K562 (cell line): ENCODE measurements around the gene SNCA. TPM values are rescaled to one million over a fixed set of nuclear protein-coding genes. Genes with fewer than 3 reads are reported as not detected.

Experiments
- BCOR ChIP-seq: fragments of 450-650 bp; IDR thresholded peaks from 2 replicates; pipeline ENCODE4 v1.6.1; 2016
- UBTF ChIP-seq, 2 experiments: IDR thresholded peaks; 2 replicates each; pipeline ENCODE4 v1.6.1; 2012; ENCODE audit warnings: improper control_type of control experiment in 2 of 2, low read depth in 2 of 2, low read length in 2 of 2, borderline replicate concordance in 1 of 2
- polyA plus RNA-seq, 8 experiments: library from polyadenylated mRNA; depleted of rRNA in 4 of 8; stranded (reverse) in 5 of 8; unstranded in 3 of 8; fragments of >200 nt; fragmentation: Nextera tagmentation in 2 of 8; fragmentation: Illumina TruSeq in 1 of 8; extraction: Ambion mirVana in 2 of 8; extraction: Trizol in 1 of 8; gene quantifications; 2 replicates each; pipeline versions ENCODE4 v1.2.1 to v1.2.3, GENCODE V29; 2011 to 2014; ENCODE audit warnings: inconsistent platforms in 1 of 8, missing spikeins in 1 of 8
- total RNA-seq, 7 experiments: library from RNA; depleted of rRNA in 6 of 7; stranded (reverse); fragments of >200 nt in 6 of 7; fragmentation: Illumina TruSeq in 2 of 7; extraction: Trizol in 2 of 7; gene quantifications; 2 replicates each; pipeline versions ENCODE4 v1.2.1 to v1.2.3, GENCODE V29; 2011 to 2021; ENCODE audit warnings: low replicate concordance in 1 of 7
- TF ChIP-seq, protein P1 (sequence below): sonication (generic); formaldehyde crosslinking; IDR thresholded peaks from 2 replicates; pipeline ENCODE4 v1.8.0; 2023; ENCODE audit warnings: missing genetic modification reagents, mild to moderate bottlenecking, borderline replicate concordance

The SNCA gene
- total and polyA plus RNA-seq, 9 of the 15 experiments (the other 6 are each of a cell fraction or from before 2014, with no cell fraction given) = 1.7 to 12.6 (median 3.6) TPM

GRCh38 chr4:89712141-89712540 lies 124.8 kb downstream of the SNCA start (continued):
- TF ChIP-seq, protein P1, sequence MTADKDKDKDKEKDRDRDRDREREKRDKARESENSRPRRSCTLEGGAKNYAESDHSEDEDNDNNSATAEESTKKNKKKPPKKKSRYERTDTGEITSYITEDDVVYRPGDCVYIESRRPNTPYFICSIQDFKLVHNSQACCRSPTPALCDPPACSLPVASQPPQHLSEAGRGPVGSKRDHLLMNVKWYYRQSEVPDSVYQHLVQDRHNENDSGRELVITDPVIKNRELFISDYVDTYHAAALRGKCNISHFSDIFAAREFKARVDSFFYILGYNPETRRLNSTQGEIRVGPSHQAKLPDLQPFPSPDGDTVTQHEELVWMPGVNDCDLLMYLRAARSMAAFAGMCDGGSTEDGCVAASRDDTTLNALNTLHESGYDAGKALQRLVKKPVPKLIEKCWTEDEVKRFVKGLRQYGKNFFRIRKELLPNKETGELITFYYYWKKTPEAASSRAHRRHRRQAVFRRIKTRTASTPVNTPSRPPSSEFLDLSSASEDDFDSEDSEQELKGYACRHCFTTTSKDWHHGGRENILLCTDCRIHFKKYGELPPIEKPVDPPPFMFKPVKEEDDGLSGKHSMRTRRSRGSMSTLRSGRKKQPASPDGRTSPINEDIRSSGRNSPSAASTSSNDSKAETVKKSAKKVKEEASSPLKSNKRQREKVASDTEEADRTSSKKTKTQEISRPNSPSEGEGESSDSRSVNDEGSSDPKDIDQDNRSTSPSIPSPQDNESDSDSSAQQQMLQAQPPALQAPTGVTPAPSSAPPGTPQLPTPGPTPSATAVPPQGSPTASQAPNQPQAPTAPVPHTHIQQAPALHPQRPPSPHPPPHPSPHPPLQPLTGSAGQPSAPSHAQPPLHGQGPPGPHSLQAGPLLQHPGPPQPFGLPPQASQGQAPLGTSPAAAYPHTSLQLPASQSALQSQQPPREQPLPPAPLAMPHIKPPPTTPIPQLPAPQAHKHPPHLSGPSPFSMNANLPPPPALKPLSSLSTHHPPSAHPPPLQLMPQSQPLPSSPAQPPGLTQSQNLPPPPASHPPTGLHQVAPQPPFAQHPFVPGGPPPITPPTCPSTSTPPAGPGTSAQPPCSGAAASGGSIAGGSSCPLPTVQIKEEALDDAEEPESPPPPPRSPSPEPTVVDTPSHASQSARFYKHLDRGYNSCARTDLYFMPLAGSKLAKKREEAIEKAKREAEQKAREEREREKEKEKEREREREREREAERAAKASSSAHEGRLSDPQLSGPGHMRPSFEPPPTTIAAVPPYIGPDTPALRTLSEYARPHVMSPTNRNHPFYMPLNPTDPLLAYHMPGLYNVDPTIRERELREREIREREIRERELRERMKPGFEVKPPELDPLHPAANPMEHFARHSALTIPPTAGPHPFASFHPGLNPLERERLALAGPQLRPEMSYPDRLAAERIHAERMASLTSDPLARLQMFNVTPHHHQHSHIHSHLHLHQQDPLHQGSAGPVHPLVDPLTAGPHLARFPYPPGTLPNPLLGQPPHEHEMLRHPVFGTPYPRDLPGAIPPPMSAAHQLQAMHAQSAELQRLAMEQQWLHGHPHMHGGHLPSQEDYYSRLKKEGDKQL (CRISPR knock-in tag) = no peak
- TF ChIP-seq UBTF (IDR thresholded peaks at IDR 0.05; ENCODE audit: borderline replicate concordance in 1 of 2, low read depth in 2 of 2, low read length in 2 of 2) = no peak
- TF ChIP-seq BCOR = no peak
- TF ChIP-seq, all 486 proteins: peak for 0
